ENCODE measurements around the gene DGKZ. TPM values are rescaled to one million over a fixed set of nuclear protein-coding genes. Genes with fewer than 3 reads are reported as not detected.

Gene DGKZ
- total and polyA plus RNA-seq, 9 donors: 8.9 to 46.0 (median 29.4) TPM

DNA sequence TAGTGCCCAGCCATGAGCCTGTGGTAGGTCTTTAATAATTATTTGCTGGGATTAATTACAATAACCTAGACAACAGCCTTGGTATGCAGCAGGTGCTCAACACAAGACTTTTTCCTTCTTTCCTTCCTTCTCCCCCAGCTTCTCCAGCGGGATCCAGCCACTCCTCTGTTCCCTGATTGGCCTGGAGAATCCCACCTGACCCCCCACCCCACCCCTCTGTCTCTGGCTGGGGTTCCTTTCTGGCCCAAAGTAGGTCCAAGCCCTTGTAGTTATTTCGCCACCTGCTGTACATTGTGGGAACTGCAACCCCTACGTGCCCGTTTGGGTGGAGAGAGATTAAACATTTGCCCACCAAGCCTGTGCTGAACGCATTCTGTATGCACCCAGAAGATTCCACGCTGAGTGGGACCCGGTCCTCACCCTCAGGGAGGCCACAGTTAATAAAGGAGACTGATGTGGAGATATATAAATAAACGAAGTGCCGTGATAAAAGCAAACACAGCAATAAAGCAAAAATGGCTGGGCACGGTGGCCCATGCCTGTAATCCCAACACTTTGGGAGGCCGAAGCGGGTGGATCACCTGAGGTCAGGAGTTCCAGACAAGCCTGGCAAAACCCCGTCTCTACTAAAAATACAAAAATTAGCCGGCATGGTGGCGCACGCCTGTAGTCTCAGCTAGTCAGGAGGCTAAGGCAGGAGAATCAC, 32.1 kb upstream of the DGKZ start:
- 58 to 60% (median 60%) methylated on average over 16 of the region's 16 CpGs for WGBS, 3 donors
- H3K4me1 ChIP-seq (ENCODE audit: insufficient read depth): no peaks in the 10 kb centered on the region
- no peaks in the 10 kb centered on the region for H3K36me3 ChIP-seq
- intact Hi-C loops (cut with DNase I): no loop called here
- TF ChIP-seq, protein P1, sequence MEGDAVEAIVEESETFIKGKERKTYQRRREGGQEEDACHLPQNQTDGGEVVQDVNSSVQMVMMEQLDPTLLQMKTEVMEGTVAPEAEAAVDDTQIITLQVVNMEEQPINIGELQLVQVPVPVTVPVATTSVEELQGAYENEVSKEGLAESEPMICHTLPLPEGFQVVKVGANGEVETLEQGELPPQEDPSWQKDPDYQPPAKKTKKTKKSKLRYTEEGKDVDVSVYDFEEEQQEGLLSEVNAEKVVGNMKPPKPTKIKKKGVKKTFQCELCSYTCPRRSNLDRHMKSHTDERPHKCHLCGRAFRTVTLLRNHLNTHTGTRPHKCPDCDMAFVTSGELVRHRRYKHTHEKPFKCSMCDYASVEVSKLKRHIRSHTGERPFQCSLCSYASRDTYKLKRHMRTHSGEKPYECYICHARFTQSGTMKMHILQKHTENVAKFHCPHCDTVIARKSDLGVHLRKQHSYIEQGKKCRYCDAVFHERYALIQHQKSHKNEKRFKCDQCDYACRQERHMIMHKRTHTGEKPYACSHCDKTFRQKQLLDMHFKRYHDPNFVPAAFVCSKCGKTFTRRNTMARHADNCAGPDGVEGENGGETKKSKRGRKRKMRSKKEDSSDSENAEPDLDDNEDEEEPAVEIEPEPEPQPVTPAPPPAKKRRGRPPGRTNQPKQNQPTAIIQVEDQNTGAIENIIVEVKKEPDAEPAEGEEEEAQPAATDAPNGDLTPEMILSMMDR (IDR thresholded peaks at IDR 0.05): peak; percentile 54 to 65 (median 64)
- no peak for TF ChIP-seq EP300 (IDR thresholded peaks at IDR 0.05)
- TF ChIP-seq POLR2A (IDR thresholded peaks at IDR 0.05): no peak
- no peak overlapping the region for H3K27ac ChIP-seq
- no peaks in the 10 kb centered on the region for H3K27me3 ChIP-seq
- H3K9me3 ChIP-seq: no peaks in the 10 kb centered on the region
- H3K4me3 ChIP-seq: no peak overlapping the region
- peak; percentile 53 to 71 (median 70) for DNase-seq

DNA sequence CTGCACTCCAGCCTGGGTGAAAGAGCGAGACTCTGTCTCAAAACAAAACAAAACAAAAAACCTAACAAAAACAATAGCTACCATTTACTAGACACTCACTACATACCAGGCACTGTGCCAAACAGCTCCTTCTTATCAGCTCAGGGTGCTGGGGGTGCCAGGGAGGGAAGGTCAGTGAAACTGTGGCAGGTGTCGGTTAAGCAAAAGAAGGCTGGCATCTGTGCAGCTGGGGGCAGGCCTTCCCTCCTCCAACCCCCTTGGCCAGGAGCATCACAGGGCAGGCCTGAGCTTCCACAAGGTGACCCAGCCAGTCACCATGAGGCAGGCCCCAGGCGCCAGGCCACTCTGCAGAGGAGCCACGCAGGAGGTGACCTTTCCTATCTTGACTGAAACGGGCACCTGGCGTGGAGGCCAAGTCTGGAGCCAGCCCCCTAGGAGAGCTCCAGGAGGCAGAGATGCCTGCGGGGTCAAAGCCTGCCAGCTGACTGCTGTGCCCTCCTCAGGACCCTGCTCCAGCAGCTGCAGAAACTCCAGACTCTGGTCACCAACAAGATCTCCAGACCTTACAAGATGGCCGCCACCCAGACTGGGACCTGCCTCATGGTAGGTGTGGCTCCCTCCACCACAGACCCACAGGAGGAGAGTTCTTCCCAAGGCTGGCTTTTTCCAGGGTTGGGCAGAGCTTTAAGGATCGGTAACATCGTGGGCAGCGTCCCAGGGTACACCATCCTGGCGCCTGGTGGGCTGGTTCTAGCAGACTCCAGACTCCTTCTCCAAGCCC, 31.3 kb upstream of the DGKZ start:
- TF ChIP-seq, protein P1 (IDR thresholded peaks at IDR 0.05): no peak
- no peak for TF ChIP-seq POLR2A (IDR thresholded peaks at IDR 0.05)
- no peak for TF ChIP-seq EP300 (IDR thresholded peaks at IDR 0.05)
- Histone ChIP-seq H3K4me3 (no peak overlapping the region), H3K4me1 (ENCODE audit: insufficient read depth) (no peaks in the 10 kb centered on the region), H3K9me3 (no peaks in the 10 kb centered on the region), H3K36me3 (no peaks in the 10 kb centered on the region), H3K27ac (no peak overlapping the region), H3K27me3 (no peaks in the 10 kb centered on the region)
- DNase-seq: no peak
- intact Hi-C loops (cut with DNase I): no loop called here
- WGBS, 3 donors: 85 to 87% (median 87%) methylated on average over 11 to 12 of the region's 12 CpGs

DNA sequence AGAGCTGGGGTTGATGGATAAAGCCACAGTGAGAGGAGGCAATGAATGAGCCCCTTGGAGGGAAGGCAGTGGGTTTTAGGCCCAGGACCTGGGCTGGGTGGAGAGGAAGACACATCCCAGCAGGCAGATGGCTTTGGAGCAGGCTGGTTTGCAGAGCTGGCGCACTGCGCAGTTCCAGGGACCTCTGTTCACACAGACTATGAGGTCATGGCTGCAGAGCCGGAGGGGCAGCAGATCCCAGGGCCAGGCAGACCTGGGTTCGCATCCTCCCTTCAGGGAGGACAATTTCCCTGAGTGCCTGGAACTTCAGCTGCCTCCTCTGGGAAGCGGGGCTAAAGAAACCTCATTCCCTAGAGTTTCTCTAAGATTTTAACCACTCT, 28.2 kb upstream of the DGKZ start:
- Histone ChIP-seq H3K4me1 (ENCODE audit: insufficient read depth) (no peaks in the 10 kb centered on the region), H3K36me3 (no peaks in the 10 kb centered on the region), H3K27ac (no peak overlapping the region), H3K27me3 (no peaks in the 10 kb centered on the region), H3K4me3 (no peak overlapping the region), H3K9me3 (no peaks in the 10 kb centered on the region)
- WGBS, 3 donors: 87 to 97% (median 94%) methylated on average over 5 of the region's 5 CpGs
- TF ChIP-seq, protein P1 (IDR thresholded peaks at IDR 0.05): no peak
- TF ChIP-seq EP300 (IDR thresholded peaks at IDR 0.05): no peak
- TF ChIP-seq POLR2A (IDR thresholded peaks at IDR 0.05): no peak
- DNase-seq: no peak
- intact Hi-C loops (cut with DNase I): no loop called here

DNA sequence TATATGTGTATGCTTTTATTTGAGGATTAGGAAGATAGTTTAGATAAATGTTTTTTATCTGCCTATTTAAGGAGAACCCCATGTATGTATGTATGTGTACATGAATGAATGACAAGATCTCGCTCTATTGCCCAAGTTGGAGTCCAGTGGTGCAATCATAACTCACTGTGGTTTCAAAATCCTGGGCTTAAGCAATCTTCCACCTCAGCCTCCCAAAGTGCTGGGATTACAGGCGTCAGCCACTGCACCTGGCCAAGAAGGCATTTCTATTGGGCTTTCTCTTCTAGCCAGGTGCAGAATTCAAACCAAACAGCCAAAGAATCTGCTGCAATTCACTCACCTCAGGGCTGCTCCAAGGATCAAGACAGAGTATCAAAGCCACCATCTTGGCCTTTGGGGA, 25.5 kb upstream of the DGKZ start:
- H3K36me3 ChIP-seq: no peaks in the 10 kb centered on the region
- H3K27me3 ChIP-seq: no peaks in the 10 kb centered on the region
- WGBS, 3 donors: 89 to 92% (median 90%) methylated on average over 2 of the region's 2 CpGs
- no peak for TF ChIP-seq EP300 (IDR thresholded peaks at IDR 0.05)
- TF ChIP-seq, protein P1 (IDR thresholded peaks at IDR 0.05): no peak
- no peak for TF ChIP-seq POLR2A (IDR thresholded peaks at IDR 0.05)
- intact Hi-C loops (cut with DNase I): no loop called here
- no peaks in the 10 kb centered on the region for H3K4me1 ChIP-seq (ENCODE audit: insufficient read depth)
- no peak for DNase-seq
- no peak overlapping the region for H3K4me3 ChIP-seq
- no peak overlapping the region for H3K27ac ChIP-seq
- H3K9me3 ChIP-seq: no peaks in the 10 kb centered on the region
